ENCODE results near the gene NAV2. TPM values are rescaled to one million over a fixed set of nuclear protein-coding genes. Genes with fewer than 3 reads are reported as not detected.
A peak's percentile ranks its signal among the peaks of the same experiment; 100 is the strongest.

Gene NAV2
- total RNA-seq, 4 donors from 2014 or later: 9.6 to 40.0 (median 23.1) TPM

DNA sequence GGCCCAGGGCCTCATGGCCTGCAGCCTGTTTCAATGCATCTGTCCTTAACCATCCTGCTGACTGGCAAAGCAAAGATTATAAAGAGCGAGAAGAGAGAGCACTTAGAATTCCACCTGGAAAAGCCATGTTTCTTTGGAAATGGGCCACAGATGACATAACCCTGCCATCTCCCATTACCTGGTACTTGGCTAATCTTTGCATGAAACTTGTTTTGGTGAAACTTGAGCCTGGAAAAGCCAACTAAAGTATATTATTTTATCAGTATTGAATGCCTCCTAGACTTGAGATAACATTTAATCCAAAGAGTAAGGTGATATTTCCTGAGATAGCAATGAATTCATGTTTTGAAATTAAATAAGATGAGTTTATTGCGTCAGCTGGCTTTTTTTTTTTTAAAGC lies 72.6 kb downstream of the NAV2 start:
- TF ChIP-seq EP300 (IDR thresholded peaks at IDR 0.05; ENCODE audit: low read depth) (no peak), POLR2AphosphoS5 (IDR thresholded peaks at IDR 0.05) (no peak), POLR2A (IDR thresholded peaks at IDR 0.05) (no peak)
- TF ChIP-seq, protein P1, sequence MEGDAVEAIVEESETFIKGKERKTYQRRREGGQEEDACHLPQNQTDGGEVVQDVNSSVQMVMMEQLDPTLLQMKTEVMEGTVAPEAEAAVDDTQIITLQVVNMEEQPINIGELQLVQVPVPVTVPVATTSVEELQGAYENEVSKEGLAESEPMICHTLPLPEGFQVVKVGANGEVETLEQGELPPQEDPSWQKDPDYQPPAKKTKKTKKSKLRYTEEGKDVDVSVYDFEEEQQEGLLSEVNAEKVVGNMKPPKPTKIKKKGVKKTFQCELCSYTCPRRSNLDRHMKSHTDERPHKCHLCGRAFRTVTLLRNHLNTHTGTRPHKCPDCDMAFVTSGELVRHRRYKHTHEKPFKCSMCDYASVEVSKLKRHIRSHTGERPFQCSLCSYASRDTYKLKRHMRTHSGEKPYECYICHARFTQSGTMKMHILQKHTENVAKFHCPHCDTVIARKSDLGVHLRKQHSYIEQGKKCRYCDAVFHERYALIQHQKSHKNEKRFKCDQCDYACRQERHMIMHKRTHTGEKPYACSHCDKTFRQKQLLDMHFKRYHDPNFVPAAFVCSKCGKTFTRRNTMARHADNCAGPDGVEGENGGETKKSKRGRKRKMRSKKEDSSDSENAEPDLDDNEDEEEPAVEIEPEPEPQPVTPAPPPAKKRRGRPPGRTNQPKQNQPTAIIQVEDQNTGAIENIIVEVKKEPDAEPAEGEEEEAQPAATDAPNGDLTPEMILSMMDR (IDR thresholded peaks at IDR 0.05): no peak
- intact Hi-C loops (cut with DNase I; ENCODE audit: low total_unique reads): no loop called here
- H3K9me3 ChIP-seq: no peaks in the 10 kb centered on the region
- WGBS, 2 donors (ENCODE audit: low coverage in 1 of 2): 62 to 78% methylated on average over 2 of the region's 2 CpGs
- no peak for DNase-seq
- no peaks in the 10 kb centered on the region for H3K36me3 ChIP-seq
- peaks cover 9 to 24% (median 18%) of the 10 kb centered on the region in 4 donors for H3K4me1 ChIP-seq
- H3K4me3 ChIP-seq: no peak overlapping the region
- no peaks in the 10 kb centered on the region for H3K27me3 ChIP-seq
- in situ Hi-C loops (cut with MboI; ENCODE audit: low pct_ligation_motif_present in 1 of 4, low pct_unique_long_range_greater_than_20kb in 1 of 4, low sequenced_read_pairs in 3 of 4): no loop called here
- no peak overlapping the region for H3K27ac ChIP-seq

DNA sequence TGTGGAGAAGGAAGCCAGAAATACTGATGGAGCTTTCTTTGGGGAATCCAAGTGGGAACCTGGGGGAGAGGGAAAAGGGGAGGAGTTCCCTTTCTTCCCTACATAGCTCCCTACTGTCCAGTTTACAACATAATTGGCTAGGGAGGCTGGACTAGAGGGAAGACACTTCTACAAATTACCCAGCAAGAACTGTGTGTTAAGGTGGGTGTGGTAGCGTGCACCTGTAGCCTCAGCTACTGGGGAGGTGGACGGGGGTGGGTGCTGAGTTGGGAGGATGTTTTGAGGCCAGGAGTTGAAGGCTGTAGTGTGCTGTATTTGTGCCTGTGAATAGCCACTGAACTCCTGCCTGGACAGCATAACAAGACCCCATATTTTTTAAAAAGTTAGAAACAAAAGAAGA lies 74.0 kb downstream of the NAV2 start:
- WGBS, 2 donors (ENCODE audit: low coverage in 1 of 2): 48% methylated on average over 2 of the region's 2 CpGs; no CpG with 5 or more reads in 1 of the 2 donors
- peak; percentile 33 for DNase-seq
- in situ Hi-C loops (cut with MboI; ENCODE audit: low pct_ligation_motif_present in 1 of 4, low pct_unique_long_range_greater_than_20kb in 1 of 4, low sequenced_read_pairs in 3 of 4): no loop called here

DNA sequence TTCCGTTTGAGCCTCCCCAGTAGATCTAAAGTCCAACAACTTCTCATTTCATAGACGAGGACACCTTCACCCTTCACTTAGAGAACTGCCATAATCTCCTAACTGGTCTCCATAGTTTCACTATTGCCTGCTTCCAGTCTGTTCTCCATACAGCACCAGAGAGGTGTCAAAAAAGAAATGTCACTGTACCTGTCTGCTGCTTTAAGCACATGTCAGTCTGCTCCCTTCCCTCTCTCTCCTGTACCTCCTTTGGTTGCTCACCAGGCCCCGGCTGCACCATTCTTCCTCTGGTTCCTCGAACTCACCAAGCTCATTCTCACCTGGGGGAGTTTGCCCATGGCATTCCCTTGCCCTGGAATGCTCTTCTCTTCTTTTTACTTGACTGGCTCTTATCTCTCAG lies 75.8 kb downstream of the NAV2 start:
- in situ Hi-C loops (cut with MboI; ENCODE audit: low pct_ligation_motif_present in 1 of 4, low pct_unique_long_range_greater_than_20kb in 1 of 4, low sequenced_read_pairs in 3 of 4) (no loop called here), intact Hi-C loops (cut with DNase I; ENCODE audit: low total_unique reads) (no loop called here)
- peak overlapping the region in 2 of 4 donors; percentile 65 to 78 for H3K27ac ChIP-seq
- TF ChIP-seq POLR2A (IDR thresholded peaks at IDR 0.05) (no peak), EP300 (IDR thresholded peaks at IDR 0.05; ENCODE audit: low read depth) (no peak), POLR2AphosphoS5 (IDR thresholded peaks at IDR 0.05) (no peak)
- TF ChIP-seq, protein P1 (IDR thresholded peaks at IDR 0.05): no peak
- WGBS, 2 donors (ENCODE audit: low coverage in 1 of 2): 66 to 75% methylated on average over 3 to 4 of the region's 4 CpGs
- H3K4me3 ChIP-seq: no peak overlapping the region
- no peaks in the 10 kb centered on the region for H3K27me3 ChIP-seq
- no peaks in the 10 kb centered on the region for H3K36me3 ChIP-seq
- peaks cover 13 to 50% (median 43%) of the 10 kb centered on the region in 4 donors for H3K4me1 ChIP-seq
- no peak for DNase-seq
- H3K9me3 ChIP-seq: no peaks in the 10 kb centered on the region

More for the DNA sequence above, 74.0 kb downstream of the NAV2 start:
- Histone ChIP-seq H3K27me3 (no peaks in the 10 kb centered on the region), H3K27ac (no peak overlapping the region), H3K4me1 (peaks cover 12 to 38% (median 31%) of the 10 kb centered on the region in 4 donors), H3K36me3 (no peaks in the 10 kb centered on the region), H3K4me3 (no peak overlapping the region), H3K9me3 (no peaks in the 10 kb centered on the region)
- TF ChIP-seq EP300 (IDR thresholded peaks at IDR 0.05; ENCODE audit: low read depth): no peak
- TF ChIP-seq, protein P1 (IDR thresholded peaks at IDR 0.05): no peak
- no peak for TF ChIP-seq POLR2AphosphoS5 (IDR thresholded peaks at IDR 0.05)
- TF ChIP-seq POLR2A (IDR thresholded peaks at IDR 0.05): no peak
- intact Hi-C loops (cut with DNase I; ENCODE audit: low total_unique reads): no loop called here

DNA sequence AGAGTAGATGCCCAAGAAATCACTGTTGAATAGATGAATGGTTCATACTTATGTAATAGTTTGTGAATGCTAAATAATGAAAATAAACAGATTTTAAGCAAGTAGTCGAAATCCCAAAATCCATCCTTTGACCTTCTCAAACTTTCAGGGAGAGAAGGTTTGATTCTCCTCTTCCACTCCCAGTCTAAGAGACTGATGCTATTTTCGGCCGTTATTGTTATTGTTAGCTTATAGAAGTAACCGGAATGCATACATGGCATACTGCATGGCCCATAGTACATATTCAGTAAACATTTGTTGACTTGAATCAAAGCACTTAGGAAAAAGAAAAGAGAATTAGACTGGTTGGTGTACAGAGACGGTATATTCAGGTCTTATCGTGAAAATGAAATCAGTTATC lies 76.6 kb downstream of the NAV2 start:
- H3K9me3 ChIP-seq: no peaks in the 10 kb centered on the region
- H3K27ac ChIP-seq: peak overlapping the region; percentile 65 to 78 (median 70)
- in situ Hi-C loops (cut with MboI; ENCODE audit: low pct_ligation_motif_present in 1 of 4, low pct_unique_long_range_greater_than_20kb in 1 of 4, low sequenced_read_pairs in 3 of 4) (no loop called here), intact Hi-C loops (cut with DNase I; ENCODE audit: low total_unique reads) (no loop called here)
- H3K4me3 ChIP-seq: no peak overlapping the region
- no peaks in the 10 kb centered on the region for H3K36me3 ChIP-seq
- WGBS, 2 donors (ENCODE audit: low coverage in 1 of 2): 41 to 53% methylated on average over 6 of the region's 6 CpGs
- no peaks in the 10 kb centered on the region for H3K27me3 ChIP-seq
- no peak for TF ChIP-seq POLR2A (IDR thresholded peaks at IDR 0.05)
- no peak for TF ChIP-seq EP300 (IDR thresholded peaks at IDR 0.05; ENCODE audit: low read depth)
- TF ChIP-seq POLR2AphosphoS5 (IDR thresholded peaks at IDR 0.05): no peak
- TF ChIP-seq, protein P1 (IDR thresholded peaks at IDR 0.05): no peak
- H3K4me1 ChIP-seq: peaks cover 14 to 54% (median 43%) of the 10 kb centered on the region in 4 donors
- DNase-seq: no peak

Data from transverse colon (tissue), 4 donors.